HEK293T (cell line): ENCODE measurements around the gene GPRC5B.

Source experiments
- CTCF ChIA-PET: fragments of 350-600 bp; formaldehyde crosslinking; extraction: SDS; loops from one replicate; lab custom pipeline; 2021; ENCODE audit warnings: antibody characterized with exemption, inconsistent platforms; lab: Yijun Ruan, JAX
- POLR2A ChIA-PET: fragments of 350-600 bp; formaldehyde crosslinking; extraction: SDS; loops from one replicate; lab custom pipeline; 2020; ENCODE audit warnings: antibody characterized with exemption, inconsistent platforms; lab: Yijun Ruan, JAX
- DNase-seq: peaks from one replicate; pipeline ENCODE4 v3.0.0; 2012; ENCODE audit warnings: mixed read lengths; ENCODE audit errors: extremely low spot score
- ARNT ChIP-seq: fragments of 450-650 bp; IDR thresholded peaks from 2 replicates; pipeline ENCODE4 v1.6.1; 2017; ENCODE audit warnings: mild to moderate bottlenecking
- BHLHE40 ChIP-seq: fragments of 450-650 bp; IDR thresholded peaks from 2 replicates; pipeline ENCODE4 v1.6.1; 2016; ENCODE audit warnings: mild to moderate bottlenecking, moderate library complexity, borderline replicate concordance
- CTBP1 ChIP-seq: fragments of 450-650 bp; IDR thresholded peaks from 2 replicates; pipeline ENCODE4 v1.6.1; 2016; ENCODE audit warnings: borderline replicate concordance
- ELF4 ChIP-seq: fragments of 450-650 bp; IDR thresholded peaks from 2 replicates; pipeline ENCODE4 v1.6.1; 2017; ENCODE audit warnings: antibody characterized with exemption
- FOXA1 ChIP-seq: fragments of 450-650 bp; IDR thresholded peaks from 2 replicates; pipeline ENCODE4 v1.6.1; 2016; ENCODE audit warnings: mild to moderate bottlenecking
- FOXK2 ChIP-seq: fragments of 450-650 bp; IDR thresholded peaks from 2 replicates; pipeline ENCODE4 v1.6.1; 2016; ENCODE audit warnings: mild to moderate bottlenecking
- FOXM1 ChIP-seq: fragments of 450-650 bp; IDR thresholded peaks from 2 replicates; pipeline ENCODE4 v1.6.1; 2017; ENCODE audit warnings: mild to moderate bottlenecking, borderline replicate concordance
- HDGF ChIP-seq: fragments of 450-650 bp; IDR thresholded peaks from 2 replicates; pipeline ENCODE4 v1.6.1; 2017; ENCODE audit warnings: antibody characterized with exemption, borderline replicate concordance
- L3MBTL2 ChIP-seq: fragments of 450-650 bp; conservative IDR thresholded peaks from 2 replicates; pipeline ENCODE4 v1.6.1; 2016; ENCODE audit warnings: mild to moderate bottlenecking
- LEF1 ChIP-seq: fragments of 450-650 bp; IDR thresholded peaks from 2 replicates; pipeline ENCODE4 v1.6.1; 2017; ENCODE audit warnings: mild to moderate bottlenecking, borderline replicate concordance
- NFRKB ChIP-seq: fragments of 450-650 bp; IDR thresholded peaks from 2 replicates; pipeline ENCODE4 v1.6.1; 2016; ENCODE audit warnings: mild to moderate bottlenecking, moderate library complexity
- SP1 ChIP-seq: fragments of 450-650 bp; IDR thresholded peaks from 2 replicates; pipeline ENCODE4 v1.6.1; 2017
- SUZ12 ChIP-seq: fragments of 450-650 bp; IDR thresholded peaks from 2 replicates; pipeline ENCODE4 v1.6.1; 2016; ENCODE audit warnings: mild to moderate bottlenecking
- TARDBP ChIP-seq: fragments of 450-650 bp; IDR thresholded peaks from 2 replicates; pipeline ENCODE4 v1.6.1; 2016
- ZNF384 ChIP-seq: fragments of 450-650 bp; IDR thresholded peaks from 2 replicates; pipeline ENCODE4 v1.6.1; 2016
- TF ChIP-seq, protein P1 (sequence below): fragments of 450-650 bp; IDR thresholded peaks from 2 replicates; pipeline ENCODE4 v1.6.1; 2016

GPRC5B gene

DNA sequence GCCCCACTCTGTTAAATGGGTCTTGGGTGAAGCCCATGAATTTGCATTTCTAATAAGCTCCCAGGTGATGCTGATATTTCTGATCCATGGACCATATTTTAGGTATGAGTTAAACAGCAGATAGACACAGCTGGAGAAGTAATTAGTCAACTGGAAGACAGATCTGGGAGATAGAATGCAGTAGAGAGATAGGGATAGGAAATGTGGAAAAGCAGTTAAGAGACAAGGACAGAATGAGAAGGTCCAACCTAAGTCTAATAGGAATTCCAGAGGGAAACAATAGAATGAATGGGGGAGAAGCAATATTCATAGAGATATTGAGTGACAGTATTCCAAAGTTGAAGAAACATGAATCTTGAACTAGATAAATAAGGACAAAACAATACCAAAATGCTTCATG lies 71.7 kb downstream of the GPRC5B start:
- ChIA-PET CTCF (no interaction called here), POLR2A (no interaction called here)
- TF ChIP-seq, protein P1, sequence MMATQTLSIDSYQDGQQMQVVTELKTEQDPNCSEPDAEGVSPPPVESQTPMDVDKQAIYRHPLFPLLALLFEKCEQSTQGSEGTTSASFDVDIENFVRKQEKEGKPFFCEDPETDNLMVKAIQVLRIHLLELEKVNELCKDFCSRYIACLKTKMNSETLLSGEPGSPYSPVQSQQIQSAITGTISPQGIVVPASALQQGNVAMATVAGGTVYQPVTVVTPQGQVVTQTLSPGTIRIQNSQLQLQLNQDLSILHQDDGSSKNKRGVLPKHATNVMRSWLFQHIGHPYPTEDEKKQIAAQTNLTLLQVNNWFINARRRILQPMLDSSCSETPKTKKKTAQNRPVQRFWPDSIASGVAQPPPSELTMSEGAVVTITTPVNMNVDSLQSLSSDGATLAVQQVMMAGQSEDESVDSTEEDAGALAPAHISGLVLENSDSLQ = no peak
- TF ChIP-seq SUZ12 (no peak), TARDBP (no peak), ARNT (no peak), FOXK2 (no peak), L3MBTL2 (no peak), FOXA1 (no peak), ZNF384 (no peak), HDGF (no peak), LEF1 (no peak), BHLHE40 (no peak), NFRKB (no peak), FOXM1 (no peak), SP1 (no peak), CTBP1 (no peak)
- no peak for DNase-seq

DNA sequence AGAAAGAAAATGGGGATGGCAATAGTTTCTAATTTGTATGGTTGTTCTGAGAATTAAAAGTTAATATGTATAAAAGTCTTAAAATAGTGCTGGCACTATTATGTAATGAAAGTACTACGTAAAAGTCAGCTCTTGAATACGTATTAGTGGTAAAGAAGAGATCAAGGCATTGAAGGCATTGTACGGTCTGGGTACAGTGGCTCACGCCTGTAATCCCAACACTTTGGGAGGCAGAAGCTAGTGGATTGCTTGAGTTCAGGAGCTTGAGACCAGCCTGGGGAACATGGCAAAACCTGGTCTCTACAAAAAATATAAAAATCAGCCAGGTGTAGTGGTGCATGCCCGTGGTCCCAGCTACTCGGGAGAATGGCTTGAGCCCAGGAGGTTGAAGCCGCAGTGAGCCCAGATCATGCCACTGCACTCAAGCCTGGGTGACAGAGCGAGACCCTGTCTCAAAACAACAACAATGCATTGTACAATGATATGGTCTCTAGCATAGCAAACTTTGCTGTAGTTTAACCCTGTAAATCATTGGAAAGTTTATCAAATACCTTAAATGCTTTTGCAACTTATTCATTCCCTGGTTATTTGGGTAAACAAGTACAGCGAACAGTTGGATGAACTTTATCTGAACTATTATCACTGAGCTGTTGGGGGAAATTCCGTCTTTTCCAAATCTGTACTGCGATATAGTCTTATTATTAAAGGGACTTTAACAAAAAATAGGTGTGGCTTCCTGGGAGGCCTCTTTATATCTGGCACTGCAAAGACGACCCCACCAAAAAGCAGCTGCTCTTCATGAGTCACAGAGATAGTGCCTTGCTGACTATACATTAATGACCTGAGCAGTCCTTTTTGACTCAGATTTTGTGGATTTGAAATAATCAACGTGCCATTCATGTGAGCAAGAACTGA lies 73.6 kb downstream of the GPRC5B start:
- ChIA-PET POLR2A (no interaction called here), CTCF (interaction anchor here (0.7 kb wide), 1 partner anchor 27 kb away, joined by 5 read pairs; no protein-coding TSS in a partner anchor)
- no peak for TF ChIP-seq HDGF
- TF ChIP-seq TARDBP = no peak
- no peak for TF ChIP-seq ARNT
- no peak for TF ChIP-seq FOXA1
- no peak for TF ChIP-seq SP1
- TF ChIP-seq L3MBTL2 = no peak
- no peak for TF ChIP-seq SUZ12
- TF ChIP-seq, protein P1 = no peak
- no peak for DNase-seq

DNA sequence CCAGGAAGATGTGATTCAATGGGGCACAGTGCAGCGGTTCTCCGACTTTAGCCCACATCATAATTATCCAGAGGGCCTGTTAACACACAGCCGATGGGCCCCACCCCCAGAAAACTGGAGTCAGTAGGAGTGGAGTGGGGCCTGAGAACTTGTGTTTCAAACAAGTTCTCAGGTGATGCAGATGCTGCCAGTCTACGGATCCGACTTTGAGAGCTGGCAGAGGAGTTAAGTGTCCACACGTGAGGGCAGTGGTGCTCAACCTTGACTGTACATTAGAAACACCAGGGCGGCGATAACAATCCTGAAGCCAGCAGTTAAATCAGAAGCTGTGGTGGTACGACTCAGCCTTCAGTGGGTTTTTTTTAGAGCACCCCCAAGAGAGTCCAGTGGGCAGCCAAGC lies 75.0 kb downstream of the GPRC5B start:
- DNase-seq = no peak
- POLR2A ChIA-PET = no interaction called here
- CTCF ChIA-PET = no interaction called here
- TF ChIP-seq ELF4 = no peak
- TF ChIP-seq ZNF384 = no peak
- TF ChIP-seq L3MBTL2 = no peak
- no peak for TF ChIP-seq NFRKB
- no peak for TF ChIP-seq LEF1
- no peak for TF ChIP-seq BHLHE40
- TF ChIP-seq HDGF = no peak
- TF ChIP-seq SP1 = no peak
- TF ChIP-seq CTBP1 = no peak
- TF ChIP-seq, protein P1 = no peak
- TF ChIP-seq SUZ12 = no peak
- no peak for TF ChIP-seq FOXA1
- TF ChIP-seq TARDBP = no peak

DNA sequence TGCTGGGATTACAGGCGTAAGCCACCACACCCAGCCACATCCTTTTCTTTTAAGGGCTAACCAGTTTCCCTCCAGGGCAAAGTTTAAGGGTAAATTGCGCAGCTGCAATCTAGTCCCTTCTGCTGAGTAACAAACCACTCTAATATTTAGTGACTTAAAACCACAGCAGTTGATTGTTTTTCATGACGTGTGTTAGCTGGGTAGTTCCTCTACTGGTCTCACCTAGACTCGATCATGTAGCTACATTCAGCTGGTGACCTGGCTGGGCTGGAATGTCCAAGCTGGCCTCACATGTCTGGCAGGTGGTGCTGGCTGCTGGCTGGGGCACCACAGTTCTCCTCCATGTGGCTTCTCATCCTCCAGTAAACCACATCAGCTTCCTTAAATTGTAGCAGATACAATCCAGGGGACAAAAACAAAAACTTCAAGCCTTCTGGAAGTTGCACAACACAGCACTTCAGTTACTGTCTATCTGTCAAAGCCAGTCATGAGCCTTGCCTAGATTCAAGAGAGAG lies 75.5 kb downstream of the GPRC5B start:
- no peak for DNase-seq
- ChIA-PET POLR2A (no interaction called here), CTCF (no interaction called here)
- no peak for TF ChIP-seq SUZ12
- TF ChIP-seq ARNT = no peak
- TF ChIP-seq, protein P1 = no peak
- TF ChIP-seq CTBP1 = no peak
- TF ChIP-seq NFRKB = no peak
- TF ChIP-seq FOXK2 = no peak
- TF ChIP-seq HDGF = no peak
- no peak for TF ChIP-seq L3MBTL2
- TF ChIP-seq ELF4 = no peak
- TF ChIP-seq BHLHE40 = no peak
- TF ChIP-seq TARDBP = no peak
- TF ChIP-seq ZNF384 = no peak
- TF ChIP-seq FOXA1 = no peak
- no peak for TF ChIP-seq FOXM1

DNA sequence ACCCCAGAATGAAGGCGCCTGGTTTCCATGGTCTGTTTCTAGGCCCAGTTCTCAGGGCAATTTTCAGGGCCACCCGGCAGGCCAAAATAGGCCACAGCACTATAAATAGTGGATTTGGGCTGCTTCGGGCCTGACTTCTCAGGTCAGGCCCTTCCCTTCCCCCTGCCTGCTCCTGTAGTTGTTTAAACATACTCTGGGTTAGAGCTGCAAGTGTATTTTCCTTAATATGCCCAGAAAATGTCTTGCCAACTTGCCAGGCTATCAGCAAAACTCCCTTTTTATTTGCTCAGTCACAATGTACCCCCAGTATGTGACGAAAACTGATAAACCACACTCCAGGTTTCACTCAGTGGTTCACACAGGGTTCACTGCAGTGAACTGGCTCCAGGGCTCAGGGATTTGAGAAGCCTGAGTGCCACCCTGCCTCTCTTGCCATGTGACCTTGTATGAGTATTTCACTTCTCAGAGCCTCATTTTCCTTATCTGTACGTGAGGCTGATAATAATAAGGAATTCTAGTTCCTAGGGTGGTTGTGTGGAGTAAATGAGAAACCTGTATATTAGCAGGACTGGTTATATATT lies 76.5 kb downstream of the GPRC5B start:
- DNase-seq = no peak
- ChIA-PET POLR2A (no interaction called here), CTCF (no interaction called here)
- TF ChIP-seq, protein P1 = no peak
- TF ChIP-seq FOXA1 = no peak
- TF ChIP-seq ELF4 = no peak
- no peak for TF ChIP-seq HDGF
- TF ChIP-seq FOXM1 = no peak
- no peak for TF ChIP-seq LEF1
- no peak for TF ChIP-seq FOXK2
- no peak for TF ChIP-seq SP1
- no peak for TF ChIP-seq SUZ12
- no peak for TF ChIP-seq CTBP1
